Measurements from ENCODE around the gene TRMT61A. TPM values are rescaled to one million over a fixed set of nuclear protein-coding genes. Genes with fewer than 3 reads are reported as not detected.

Gene TRMT61A
- total RNA-seq, 1 donor from 2014 or later = 13.8 TPM

DNA sequence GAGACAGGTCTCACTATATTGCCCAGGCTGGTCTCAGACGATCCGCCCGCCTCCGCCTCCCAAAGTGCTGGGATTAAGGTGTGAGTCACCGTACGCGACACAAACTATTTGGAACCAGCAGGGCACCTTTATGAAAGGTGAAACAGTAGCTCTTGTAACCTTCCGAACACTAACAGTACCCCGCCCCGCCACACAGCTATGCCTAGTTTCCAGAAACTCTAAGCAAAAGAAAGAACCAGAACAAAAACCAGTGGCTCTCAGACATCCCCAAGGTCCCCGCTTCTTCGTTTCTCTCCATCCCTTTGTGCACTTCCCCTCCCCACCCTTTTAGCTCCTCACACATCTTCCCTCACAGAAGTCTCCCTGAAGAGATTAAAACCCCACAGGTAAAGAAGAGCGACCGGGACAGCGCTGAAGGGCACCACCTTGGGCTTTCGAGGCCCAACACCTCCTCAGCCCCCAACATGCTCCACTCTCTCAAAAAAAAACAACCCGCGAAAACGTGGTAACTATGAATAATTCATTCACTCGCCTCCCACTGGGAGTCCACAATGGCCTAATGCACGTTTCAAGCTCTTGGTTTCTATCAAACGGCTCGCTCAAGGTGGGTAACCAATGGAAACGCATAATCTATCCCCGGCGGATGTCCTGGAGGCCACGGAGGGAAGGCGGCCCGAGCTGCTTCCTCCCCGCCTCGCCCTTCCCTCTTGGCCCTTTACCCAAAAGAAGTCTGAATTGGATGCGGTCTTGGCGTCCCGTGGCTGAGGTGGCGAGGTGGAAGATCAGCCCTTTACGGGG is 32.6 kb downstream of the TRMT61A start:
- no peak for DNase-seq (ENCODE audit: low spot score)

GRCh38 chr14:103562179-103562428 is 33.1 kb downstream of the TRMT61A start:
- DNase-seq (ENCODE audit: low spot score) = no peak

GRCh38 chr14:103562429-103563225 is 33.6 kb downstream of the TRMT61A start, which contains the start of the genes BAG5 and COA8:
TSS of gene BAG5 (minus strand) at chr14:103562657. CDS start at chr14:103561164, 1,493 bp downstream.
TSS of gene COA8 (plus strand) at chr14:103562960. CDS start at chr14:103563002, 42 bp downstream.
- DNase-seq (ENCODE audit: low spot score) = peak; percentile 95

GRCh38 chr14:103563226-103563620 is 34.2 kb downstream of the TRMT61A start:
- no peak for DNase-seq (ENCODE audit: low spot score)

DNA sequence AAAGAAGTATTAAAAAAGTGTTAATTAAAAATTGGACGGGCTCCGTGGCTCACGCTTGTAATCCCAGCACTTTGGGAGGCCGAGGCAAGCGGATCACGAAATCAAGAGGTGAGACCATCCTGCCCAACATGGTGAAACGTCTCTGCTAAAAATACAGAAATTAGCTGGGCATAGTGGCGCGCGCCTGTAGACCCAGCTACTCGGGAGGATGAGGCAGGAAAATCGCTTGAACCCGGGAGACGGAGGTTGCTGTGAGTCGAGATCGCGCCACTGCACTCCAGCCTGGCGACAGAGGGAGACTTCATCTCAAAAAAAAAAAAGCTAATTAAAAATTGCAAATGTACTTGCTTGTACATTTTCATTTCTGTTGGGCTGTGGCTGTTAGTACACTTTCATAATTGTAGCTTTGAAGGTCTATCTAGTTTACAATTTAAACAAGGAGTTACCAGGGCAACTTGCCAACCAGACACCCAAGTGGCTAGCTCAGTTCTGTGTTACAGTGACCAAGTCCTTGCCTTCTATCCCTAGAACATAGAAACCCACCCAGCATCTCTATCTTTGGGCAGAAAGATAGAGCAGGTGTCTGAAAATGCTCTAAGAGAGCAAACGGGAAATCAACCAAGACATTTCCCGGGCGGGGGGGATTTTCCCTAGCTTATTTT is 35.0 kb downstream of the TRMT61A start:
- no peak for DNase-seq (ENCODE audit: low spot score)

GRCh38 chr14:103568952-103569351 is 40.0 kb downstream of the TRMT61A start:
- DNase-seq (ENCODE audit: low spot score) = no peak

DNA sequence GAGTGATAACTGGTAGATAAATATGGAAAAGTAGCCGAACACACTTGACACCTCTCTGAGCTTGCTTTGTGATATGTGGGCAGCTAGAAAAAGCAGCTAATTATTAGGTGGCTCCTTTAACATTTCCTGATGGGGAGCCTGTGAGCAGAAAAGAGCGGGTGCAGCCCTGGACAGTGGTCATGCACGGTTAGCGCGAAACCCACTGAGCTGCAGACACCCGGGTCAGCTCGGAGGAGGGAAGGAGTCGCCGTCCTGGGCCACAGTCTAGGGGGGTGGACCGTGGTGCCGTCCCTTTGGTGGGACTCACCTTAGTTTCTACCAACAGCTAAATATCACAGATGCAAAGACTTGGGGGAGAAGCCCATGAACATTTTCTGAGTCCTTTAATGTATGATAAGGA is 40.4 kb downstream of the TRMT61A start:
- DNase-seq (ENCODE audit: low spot score) = no peak

GRCh38 chr14:103574104-103574503 is 45.1 kb downstream of the TRMT61A start:
- DNase-seq (ENCODE audit: low spot score) = no peak

- no peak for DNase-seq (ENCODE audit: low spot score)
Observed at GRCh38 chr14:103574707-103575285, 45.8 kb downstream of the TRMT61A start.

- DNase-seq (ENCODE audit: low spot score) = peak; percentile 93
Observed at GRCh38 chr14:103576371-103577024, 47.5 kb downstream of the TRMT61A start.

GRCh38 chr14:103578401-103579075 is 49.5 kb downstream of the TRMT61A start:
- DNase-seq (ENCODE audit: low spot score) = no peak

DNA sequence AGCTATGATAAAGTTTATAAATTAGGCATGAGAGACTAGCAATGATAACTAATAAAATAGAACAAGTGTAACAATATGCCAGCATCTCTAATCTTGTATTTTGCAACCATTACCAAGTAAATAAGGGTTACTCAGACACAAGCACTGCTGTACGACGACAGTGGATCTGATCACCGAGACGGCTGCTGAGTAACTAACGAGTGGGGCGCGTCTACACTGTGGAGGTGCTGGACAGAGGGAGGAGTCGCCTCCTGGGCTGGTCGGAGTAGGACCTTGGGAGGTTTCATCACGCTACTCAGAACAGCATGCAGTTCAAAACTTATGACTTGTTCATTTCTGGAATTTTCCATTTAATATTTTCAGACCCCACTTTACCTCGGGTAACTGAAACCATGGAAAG is 52.2 kb downstream of the TRMT61A start:
- DNase-seq (ENCODE audit: low spot score) = no peak

GRCh38 chr14:103581954-103582703 is 53.1 kb downstream of the TRMT61A start:
- DNase-seq (ENCODE audit: low spot score) = no peak

DNA sequence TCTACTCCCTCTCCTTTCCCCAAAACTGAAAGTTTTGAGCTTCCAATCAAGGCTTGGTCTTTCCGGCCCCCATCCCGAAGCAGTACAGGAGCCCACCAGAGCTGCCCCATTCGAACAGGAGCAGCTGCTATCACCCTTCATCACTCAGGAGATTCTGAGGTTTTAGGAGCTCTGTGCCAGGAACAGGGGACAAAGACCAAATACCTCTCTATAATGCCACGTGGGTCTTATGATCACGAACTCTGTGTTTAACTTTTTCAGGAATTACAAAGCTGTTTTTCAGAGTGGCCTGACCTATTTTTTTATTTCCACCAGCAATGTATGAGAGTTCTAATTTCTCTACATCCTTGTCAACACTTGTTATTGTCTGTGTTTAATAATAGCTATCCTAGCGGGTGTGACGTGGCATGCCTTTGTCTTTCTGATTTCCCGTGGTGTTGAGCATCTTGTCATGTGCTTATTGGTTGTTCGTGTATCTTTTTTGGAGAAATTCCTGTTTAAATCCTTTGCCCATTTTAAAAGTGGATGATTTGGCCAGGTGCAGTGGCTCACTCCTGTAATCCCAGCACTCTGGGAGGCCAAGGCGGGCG is 55.4 kb downstream of the TRMT61A start:
- DNase-seq (ENCODE audit: low spot score) = no peak

Other genes with a start within 250 kb of the TRMT61A start
- 267 TPM for gene EIF5, start 195.0 kb upstream of the TRMT61A start, total RNA-seq
- 78.3 TPM for gene MARK3, start 143.8 kb upstream of the TRMT61A start, total RNA-seq
- gene CKB, start 6.4 kb upstream of the TRMT61A start, total RNA-seq = 90.1 TPM
- gene BAG5, start 33.5 kb downstream of the TRMT61A start, total RNA-seq = 55.1 TPM
- gene COA8, start 33.8 kb downstream of the TRMT61A start, total RNA-seq = 45.8 TPM
- gene KLC1, start 100.0 kb downstream of the TRMT61A start, total RNA-seq = 200 TPM
- gene XRCC3, start 186.3 kb downstream of the TRMT61A start, total RNA-seq = 6.3 TPM
- 57.4 TPM for gene ZFYVE21, start 186.6 kb downstream of the TRMT61A start, total RNA-seq